ENCODE data around the gene RAB7A.

DNA sequence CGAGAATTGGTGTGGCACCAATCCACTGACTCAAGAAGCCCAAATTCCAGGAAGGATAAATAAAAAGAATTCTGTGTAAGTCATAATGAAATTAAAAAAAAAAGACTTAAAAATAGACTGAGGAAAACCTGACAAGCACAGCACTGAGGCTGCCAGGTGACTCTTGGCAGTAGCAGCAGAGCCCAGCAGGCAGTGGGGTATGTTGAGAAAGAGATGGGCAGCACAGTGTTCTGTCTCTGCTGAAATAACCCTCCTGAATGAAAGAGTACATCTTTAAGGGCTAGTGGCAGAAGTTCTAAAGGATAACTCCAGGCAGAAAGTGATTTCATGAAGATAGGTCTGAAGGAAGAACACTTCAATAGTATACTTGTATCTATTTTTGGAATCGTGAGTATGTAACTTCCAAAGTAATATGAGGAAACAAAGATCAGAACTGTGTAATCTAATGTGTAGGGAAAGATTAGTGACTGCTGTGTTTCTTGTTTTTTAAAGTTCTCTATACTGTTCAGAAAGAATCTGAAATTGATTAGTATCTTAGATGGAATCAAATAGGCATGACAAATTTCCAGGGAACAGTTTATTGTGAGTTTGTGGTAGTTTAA is 75.9 kb downstream of the RAB7A start:
- TF ChIP-seq CTCF (IDR thresholded peaks at IDR 0.05) = no peak
- TF ChIP-seq POLR2A (IDR thresholded peaks at IDR 0.05) = no peak
